Spleen (tissue), 11 donors: ENCODE measurements around the gene PRSS1. TPM values are rescaled to one million over a fixed set of nuclear protein-coding genes. Genes with fewer than 3 reads are reported as not detected.
"Not testable (repeated sequence)": the region's sequence is repeated elsewhere in the genome, so short reads cannot be mapped to it uniquely, and the experiment has no call there.

Experiments
- DNase-seq: peaks from one replicate; pipeline ENCODE4 v3.0.0-alpha.2; 2020
- H3K27ac ChIP-seq, 8 donors: fragments of 200-600 bp; sonication (generic) in 7 of 8; 1 replicate in 4 of 8; 2 replicates in 4 of 8; pipeline versions ENCODE4 v1.5.0 to v1.8.0; 2016 to 2021; ENCODE audit warnings: inconsistent platforms in 4 of 8, mild to moderate bottlenecking in 4 of 8, moderate library complexity in 1 of 8
- H3K27me3 ChIP-seq, 7 donors: fragments of 200-600 bp; sonication (generic) in 6 of 7; replicated peaks in 1 of 7; 1 replicate in 4 of 7; 2 replicates in 3 of 7; pipeline versions ENCODE4 v1.5.0 to v1.8.0; 2016 to 2021; ENCODE audit warnings: inconsistent platforms in 3 of 7, mild to moderate bottlenecking in 1 of 7
- H3K36me3 ChIP-seq, 6 donors: fragments of 200-600 bp; sonication (generic) in 5 of 6; 1 replicate in 4 of 6; 2 replicates in 2 of 6; pipeline versions ENCODE4 v1.5.0 to v1.8.0; 2016 to 2021; ENCODE audit warnings: inconsistent platforms in 2 of 6
- H3K4me1 ChIP-seq, 6 donors: fragments of 200-600 bp; sonication (generic) in 5 of 6; 1 replicate in 3 of 6; 2 replicates in 3 of 6; pipeline versions ENCODE4 v1.5.0 to v1.8.0; 2016 to 2021; ENCODE audit warnings: inconsistent platforms in 3 of 6
- H3K4me3 ChIP-seq, 8 donors: fragments of 200-600 bp; sonication (generic) in 7 of 8; 1 replicate in 4 of 8; 2 replicates in 4 of 8; pipeline versions ENCODE4 v1.5.0 to v1.8.0; 2016 to 2021; ENCODE audit warnings: inconsistent platforms in 4 of 8, mild to moderate bottlenecking in 4 of 8, moderate library complexity in 2 of 8
- H3K9me3 ChIP-seq, 8 donors: fragments of 200-600 bp; sonication (generic) in 7 of 8; 1 replicate in 4 of 8; 2 replicates in 4 of 8; pipeline versions ENCODE4 v1.5.0 to v1.8.0; 2016 to 2021; ENCODE audit warnings: inconsistent platforms in 4 of 8
- POLR2A ChIP-seq, 3 donors: fragments of 450-650 bp; IDR thresholded peaks; one replicate each; pipeline ENCODE4 v1.5.1; 2017; ENCODE audit warnings: antibody characterized with exemption in 3 of 3, mild to moderate bottlenecking in 1 of 3
- POLR2AphosphoS5 ChIP-seq, 3 donors: sonication (generic); formaldehyde crosslinking; IDR thresholded peaks; one replicate each; pipeline ENCODE4 v1.5.1; 2017; ENCODE audit warnings: antibody characterized with exemption in 3 of 3
- WGBS, 5 donors: extraction: QIAGEN DNeasy Blood & Tissue Kit in 3 of 5; methylation state at CpG; one replicate each; pipeline versions ENCODE4 v1.1.5 to v1.1.7; 2013 to 2018; 5-methylcytosine and 5-hydroxymethylcytosine counted together
- intact Hi-C: fragments of 100-400 bp; cut with DNase I; formaldehyde crosslinking; loops from one replicate; pipeline ENCODE4 v1.15.0; 2023; ENCODE audit warnings: low total_unique reads
- polyA plus RNA-seq, 3 donors: library from polyadenylated mRNA; stranded (reverse); fragments of 200-250 nt; gene quantifications; one replicate each; pipeline ENCODE4 v1.2.1, GENCODE V29; 2013
- total RNA-seq, 7 donors: library from RNA; depleted of rRNA in 3 of 7; stranded (reverse); fragments of >200 nt in 3 of 7; fragmentation: NEBNext Ultra II Directional in 4 of 7; extraction: Animal tissue kit (Norgen Biotek cat#: 25700) in 4 of 7; gene quantifications; one replicate each; pipeline versions ENCODE4 v1.1.0 to v1.2.1, GENCODE V29; 2016 to 2021
- TF ChIP-seq, protein P1 (sequence below), 11 experiments: fragments of 200-600 bp in 7 of 11; fragments of 450-650 bp in 4 of 11; sonication (generic) in 4 of 11; IDR thresholded peaks in 8 of 11; conservative IDR thresholded peaks in 3 of 11; 1 replicate in 7 of 11; 2 replicates in 4 of 11; pipeline versions ENCODE4 v1.4.0 to v1.8.0; 2016 to 2021; ENCODE audit warnings: antibody characterized with exemption in 11 of 11, inconsistent platforms in 4 of 11, mild to moderate bottlenecking in 1 of 11
- donor health status: healthy with polysubstance abuse.
- donor health status: DM: no; HTN: no; CAD: no; lungs with moderate emphysema.
- donor health status: DM: no; HTN: no; CAD: no.
- donor health status: Bipolar disorder and iron deficiency.
- donor health status: healthy.
- donor health status: DM: no; HTN: no; CAD: no.
- donor health status: DM: yes; HTN: yes; CAD: no.

Gene PRSS1
- total and polyA plus RNA-seq, 10 donors, result 0.88 to 6.3 (median 2.2) TPM; not detected in 4

- H3K4me1 ChIP-seq, result no peaks in the 10 kb centered on the region
- WGBS, 5 donors, result 69 to 83% (median 81%) methylated on average over 9 of the region's 9 CpGs
- DNase-seq, result no peak
- H3K4me3 ChIP-seq, result no peak overlapping the region
- intact Hi-C loops, result no loop called here
- no peaks in the 10 kb centered on the region for H3K36me3 ChIP-seq
- no peak for TF ChIP-seq POLR2AphosphoS5 (IDR thresholded peaks at IDR 0.05)
- TF ChIP-seq, protein P1, sequence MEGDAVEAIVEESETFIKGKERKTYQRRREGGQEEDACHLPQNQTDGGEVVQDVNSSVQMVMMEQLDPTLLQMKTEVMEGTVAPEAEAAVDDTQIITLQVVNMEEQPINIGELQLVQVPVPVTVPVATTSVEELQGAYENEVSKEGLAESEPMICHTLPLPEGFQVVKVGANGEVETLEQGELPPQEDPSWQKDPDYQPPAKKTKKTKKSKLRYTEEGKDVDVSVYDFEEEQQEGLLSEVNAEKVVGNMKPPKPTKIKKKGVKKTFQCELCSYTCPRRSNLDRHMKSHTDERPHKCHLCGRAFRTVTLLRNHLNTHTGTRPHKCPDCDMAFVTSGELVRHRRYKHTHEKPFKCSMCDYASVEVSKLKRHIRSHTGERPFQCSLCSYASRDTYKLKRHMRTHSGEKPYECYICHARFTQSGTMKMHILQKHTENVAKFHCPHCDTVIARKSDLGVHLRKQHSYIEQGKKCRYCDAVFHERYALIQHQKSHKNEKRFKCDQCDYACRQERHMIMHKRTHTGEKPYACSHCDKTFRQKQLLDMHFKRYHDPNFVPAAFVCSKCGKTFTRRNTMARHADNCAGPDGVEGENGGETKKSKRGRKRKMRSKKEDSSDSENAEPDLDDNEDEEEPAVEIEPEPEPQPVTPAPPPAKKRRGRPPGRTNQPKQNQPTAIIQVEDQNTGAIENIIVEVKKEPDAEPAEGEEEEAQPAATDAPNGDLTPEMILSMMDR (IDR thresholded peaks at IDR 0.05 in 8 of 11, conservative IDR thresholded peaks at IDR 0.05 in 3 of 11), result no peak
- TF ChIP-seq POLR2A (IDR thresholded peaks at IDR 0.05), result no peak
- H3K27ac ChIP-seq, result no peak overlapping the region
- H3K27me3 ChIP-seq, result no peaks in the 10 kb centered on the region
- H3K9me3 ChIP-seq, result no peaks in the 10 kb centered on the region
Observed at GRCh38 chr7:142750321-142750938, 1.2 kb downstream of the PRSS1 start.

- H3K4me1 ChIP-seq, H3K27me3 ChIP-seq, H3K9me3 ChIP-seq, DNase-seq, H3K4me3 ChIP-seq, H3K36me3 ChIP-seq, intact Hi-C loops, H3K27ac ChIP-seq: not testable (repeated sequence)
- WGBS, 5 donors, result 89 to 95% (median 91%) methylated on average over 13 to 14 of the region's 14 CpGs
Observed at GRCh38 chr7:142751526-142752175, 2.4 kb downstream of the PRSS1 start.

- no peak overlapping the region for H3K4me3 ChIP-seq
Observed at GRCh38 chr7:142752376-142753225, 3.3 kb downstream of the PRSS1 start.

DNA sequence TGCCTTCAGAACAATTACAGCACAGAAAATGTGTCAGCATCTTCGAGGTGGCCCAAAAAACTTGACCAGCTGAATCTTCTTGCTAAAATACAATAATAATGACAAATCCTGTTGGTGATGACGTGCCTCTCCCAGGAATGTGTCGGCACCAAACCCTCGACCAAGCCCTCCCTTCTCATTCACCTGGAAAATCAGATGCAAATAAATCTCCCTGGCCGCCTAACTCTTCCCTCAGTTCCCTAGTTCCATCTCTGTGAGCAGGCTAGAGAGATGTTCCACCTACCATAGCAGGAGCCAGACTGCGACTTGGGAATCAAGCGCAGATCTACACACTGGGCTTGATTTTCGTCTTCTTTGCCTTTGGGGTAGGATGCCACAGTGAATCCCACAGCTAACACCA lies 4.1 kb downstream of the PRSS1 start:
- WGBS, 5 donors, result 54 to 82% (median 64%) methylated on average over 8 of the region's 8 CpGs
- Histone ChIP-seq H3K4me3 (no peak overlapping the region), H3K9me3 (no peaks in the 10 kb centered on the region), H3K27me3 (no peaks in the 10 kb centered on the region), H3K36me3 (no peaks in the 10 kb centered on the region), H3K4me1 (no peaks in the 10 kb centered on the region), H3K27ac (no peak overlapping the region)
- intact Hi-C loops, result no loop called here
- no peak for DNase-seq
- TF ChIP-seq, protein P1 (IDR thresholded peaks at IDR 0.05 in 8 of 11, conservative IDR thresholded peaks at IDR 0.05 in 3 of 11), result no peak
- TF ChIP-seq POLR2AphosphoS5 (IDR thresholded peaks at IDR 0.05), result no peak
- no peak for TF ChIP-seq POLR2A (IDR thresholded peaks at IDR 0.05)

More at GRCh38 chr7:142752376-142753225, 3.3 kb downstream of the PRSS1 start:
- Histone ChIP-seq H3K4me1 (no peaks in the 10 kb centered on the region), H3K27me3 (no peaks in the 10 kb centered on the region), H3K9me3 (no peaks in the 10 kb centered on the region), H3K27ac (no peak overlapping the region), H3K36me3 (no peaks in the 10 kb centered on the region)
- WGBS, 5 donors, result 65 to 75% (median 69%) methylated on average over 3 of the region's 3 CpGs
- no peak for DNase-seq
- intact Hi-C loops, result no loop called here
- no peak for TF ChIP-seq POLR2A (IDR thresholded peaks at IDR 0.05)

DNA sequence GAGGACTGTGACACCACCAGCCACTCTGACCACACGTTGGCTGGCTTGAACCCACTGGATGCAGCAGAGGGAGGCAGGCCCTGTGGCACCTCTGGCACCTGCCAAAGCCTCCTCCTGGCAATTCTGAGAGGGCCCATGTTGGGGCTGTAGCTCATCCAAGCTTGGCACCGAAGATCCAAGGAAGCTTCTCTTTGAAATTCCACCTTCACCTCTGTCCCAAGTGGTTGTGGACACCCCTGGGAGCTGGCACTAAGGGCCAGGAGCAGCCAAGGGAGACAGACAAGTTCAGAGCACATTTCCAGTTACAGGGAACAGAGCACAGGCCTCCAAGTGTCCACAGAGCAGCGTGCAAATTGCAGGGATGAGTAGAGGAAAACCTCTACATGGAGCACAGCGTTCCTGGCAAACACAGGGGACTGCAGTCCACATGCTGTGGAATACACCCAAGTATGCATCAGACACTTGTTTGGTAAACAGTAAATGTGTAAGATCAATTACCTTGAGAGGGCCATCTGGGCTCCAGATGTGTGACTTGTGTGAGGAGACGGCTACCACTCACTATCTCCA lies 4.7 kb downstream of the PRSS1 start:
- H3K27me3 ChIP-seq, DNase-seq, H3K4me3 ChIP-seq, H3K9me3 ChIP-seq, intact Hi-C loops, H3K27ac ChIP-seq, H3K36me3 ChIP-seq, H3K4me1 ChIP-seq: not testable (repeated sequence)
- 62 to 78% (median 68%) methylated on average over 5 of the region's 5 CpGs for WGBS, 5 donors
